Neural crest cell (in vitro differentiated cells): Measurements from ENCODE around the gene KNDC1. TPM values are rescaled to one million over a fixed set of nuclear protein-coding genes. Genes with fewer than 3 reads are reported as not detected.

Source experiments
- DNase-seq: peaks from one replicate; pipeline ENCODE4 v3.0.0; 2021; ENCODE audit warnings: low read depth, mixed read lengths, low spot score
- H3K27ac Mint-ChIP-seq: one replicate; pipeline ENCODE4 v1.8.0; 2021; ENCODE audit warnings: mild to moderate bottlenecking, mixed read lengths; ENCODE audit not compliant: unreplicated experiment
- H3K27me3 Mint-ChIP-seq: 2 replicates; pipeline ENCODE4 v1.8.0; 2021; ENCODE audit warnings: low read depth, mild to moderate bottlenecking, mixed read lengths
- H3K36me3 Mint-ChIP-seq: 2 replicates; pipeline ENCODE4 v1.8.0; 2021; ENCODE audit warnings: low read depth, mild to moderate bottlenecking, mixed read lengths
- H3K4me1 Mint-ChIP-seq: 2 replicates; pipeline ENCODE4 v1.8.0; 2021; ENCODE audit warnings: mixed read lengths
- H3K4me3 Mint-ChIP-seq: one replicate; pipeline ENCODE4 v1.8.0; 2021; ENCODE audit warnings: mild to moderate bottlenecking, mixed read lengths
- H3K9me3 Mint-ChIP-seq: 2 replicates; pipeline ENCODE4 v1.8.0; 2021; ENCODE audit warnings: mixed read lengths
- CTCF ChIP-seq: fragments of 200-600 bp; sonication (generic); conservative IDR thresholded peaks from 2 replicates; pipeline ENCODE4 v1.5.0; 2021; ENCODE audit warnings: antibody characterized with exemption, mild to moderate bottlenecking
- total RNA-seq: library from RNA; stranded (reverse); gene quantifications from 2 replicates; pipeline ENCODE4 v1.2.1, GENCODE V29; 2021

The KNDC1 gene
- total RNA-seq, 1 donor from 2014 or later = 5.5 TPM

- peak overlapping the region; percentile 21 for H3K4me3 Mint-ChIP-seq
- TF ChIP-seq CTCF = no peak
- DNase-seq = no peak
- no peaks in the 10 kb centered on the region for H3K9me3 Mint-ChIP-seq
- H3K36me3 Mint-ChIP-seq = no peaks in the 10 kb centered on the region
- peaks cover 29% of the 10 kb centered on the region for H3K27me3 Mint-ChIP-seq
- peaks cover 13% of the 10 kb centered on the region for H3K4me1 Mint-ChIP-seq
- H3K27ac Mint-ChIP-seq = peak overlapping the region; percentile 2
These were observed 94.6 kb downstream of the KNDC1 start for GRCh38 chr10:133254421-133255120.

- TF ChIP-seq CTCF = no peak
- Mint-ChIP-seq H3K36me3 (no peaks in the 10 kb centered on the region), H3K9me3 (no peaks in the 10 kb centered on the region), H3K4me1 (peaks cover 9% of the 10 kb centered on the region), H3K4me3 (no peak overlapping the region), H3K27me3 (peaks cover 28% of the 10 kb centered on the region), H3K27ac (no peak overlapping the region)
- DNase-seq = no peak
These were observed 95.3 kb downstream of the KNDC1 start for GRCh38 chr10:133255323-133255722.

DNA sequence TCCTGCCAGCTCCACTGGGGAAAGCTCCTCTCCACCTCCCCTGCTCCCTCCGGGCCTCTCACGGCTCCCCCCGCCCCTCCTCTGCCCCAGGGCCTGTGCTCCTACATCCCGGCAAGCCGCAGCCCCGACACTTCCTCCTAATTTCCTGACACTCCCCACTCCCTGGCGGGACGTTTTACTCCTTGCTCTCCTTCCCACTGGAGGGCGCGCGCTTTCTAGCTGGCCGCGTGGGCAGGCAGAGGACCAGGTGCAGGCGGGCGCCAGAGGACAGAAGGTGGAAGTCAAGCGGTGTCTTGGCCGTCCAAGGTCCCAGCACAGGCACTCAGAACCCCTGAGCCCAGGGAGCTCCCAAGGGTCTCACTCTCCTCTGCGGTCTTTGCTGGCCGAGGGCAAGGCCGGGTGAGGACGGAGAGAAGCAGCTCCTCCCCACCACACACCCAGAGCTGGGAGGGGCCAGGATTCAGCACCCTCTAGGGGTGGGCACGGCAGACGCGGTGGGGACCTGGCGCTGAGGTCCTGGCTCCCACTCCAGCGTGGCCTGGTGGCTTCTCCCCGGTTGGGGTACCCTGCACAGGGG is 97.6 kb downstream of the KNDC1 start:
- peaks cover 13% of the 10 kb centered on the region for H3K4me1 Mint-ChIP-seq
- no peak overlapping the region for H3K4me3 Mint-ChIP-seq
- TF ChIP-seq CTCF = peak; percentile 44
- no peak overlapping the region for H3K27ac Mint-ChIP-seq
- no peak for DNase-seq
- no peaks in the 10 kb centered on the region for H3K9me3 Mint-ChIP-seq
- H3K36me3 Mint-ChIP-seq = no peaks in the 10 kb centered on the region
- peaks cover 30% of the 10 kb centered on the region for H3K27me3 Mint-ChIP-seq

DNA sequence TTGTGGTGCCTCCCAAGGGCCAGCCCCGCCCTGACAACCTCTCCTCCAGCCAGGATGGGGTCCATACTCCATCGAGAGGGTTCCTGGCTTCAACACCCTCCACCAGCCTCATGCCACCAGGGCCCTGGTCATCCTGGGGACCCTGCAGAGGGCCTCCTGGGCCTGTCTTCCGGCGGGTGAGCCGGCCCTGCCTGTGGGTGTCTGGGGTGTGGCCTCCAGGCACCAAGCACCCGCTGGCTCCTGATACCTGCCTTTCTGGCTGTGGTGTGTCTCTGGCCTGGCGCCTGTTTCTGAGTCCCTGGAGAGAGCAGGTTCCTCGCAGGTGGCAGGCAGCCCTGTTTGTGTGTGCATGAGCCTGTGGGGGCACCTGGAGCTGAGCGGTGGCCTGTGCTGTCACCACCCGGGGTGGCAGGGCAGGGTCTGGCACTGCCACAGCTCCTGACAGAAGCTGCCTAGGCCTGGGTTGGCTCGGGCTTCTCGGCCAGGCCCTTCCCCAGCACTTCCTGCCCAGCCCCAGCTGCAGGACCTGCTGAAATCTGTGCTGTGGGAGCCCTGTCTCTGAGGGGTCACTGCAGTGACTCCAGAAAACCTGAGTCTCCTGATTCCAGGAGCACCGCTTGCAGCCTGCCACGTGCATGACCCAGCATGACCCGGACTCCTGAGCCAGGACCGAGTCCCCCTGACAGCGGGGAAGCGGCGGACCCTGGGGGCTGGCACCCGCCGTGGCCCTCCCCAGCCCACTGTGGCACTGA is 98.2 kb downstream of the KNDC1 start:
- no peaks in the 10 kb centered on the region for H3K9me3 Mint-ChIP-seq
- H3K4me3 Mint-ChIP-seq = no peak overlapping the region
- H3K36me3 Mint-ChIP-seq = no peaks in the 10 kb centered on the region
- H3K27me3 Mint-ChIP-seq = peaks cover 36% of the 10 kb centered on the region
- peaks cover 13% of the 10 kb centered on the region for H3K4me1 Mint-ChIP-seq
- DNase-seq = no peak
- TF ChIP-seq CTCF = no peak
- H3K27ac Mint-ChIP-seq = no peak overlapping the region

DNA sequence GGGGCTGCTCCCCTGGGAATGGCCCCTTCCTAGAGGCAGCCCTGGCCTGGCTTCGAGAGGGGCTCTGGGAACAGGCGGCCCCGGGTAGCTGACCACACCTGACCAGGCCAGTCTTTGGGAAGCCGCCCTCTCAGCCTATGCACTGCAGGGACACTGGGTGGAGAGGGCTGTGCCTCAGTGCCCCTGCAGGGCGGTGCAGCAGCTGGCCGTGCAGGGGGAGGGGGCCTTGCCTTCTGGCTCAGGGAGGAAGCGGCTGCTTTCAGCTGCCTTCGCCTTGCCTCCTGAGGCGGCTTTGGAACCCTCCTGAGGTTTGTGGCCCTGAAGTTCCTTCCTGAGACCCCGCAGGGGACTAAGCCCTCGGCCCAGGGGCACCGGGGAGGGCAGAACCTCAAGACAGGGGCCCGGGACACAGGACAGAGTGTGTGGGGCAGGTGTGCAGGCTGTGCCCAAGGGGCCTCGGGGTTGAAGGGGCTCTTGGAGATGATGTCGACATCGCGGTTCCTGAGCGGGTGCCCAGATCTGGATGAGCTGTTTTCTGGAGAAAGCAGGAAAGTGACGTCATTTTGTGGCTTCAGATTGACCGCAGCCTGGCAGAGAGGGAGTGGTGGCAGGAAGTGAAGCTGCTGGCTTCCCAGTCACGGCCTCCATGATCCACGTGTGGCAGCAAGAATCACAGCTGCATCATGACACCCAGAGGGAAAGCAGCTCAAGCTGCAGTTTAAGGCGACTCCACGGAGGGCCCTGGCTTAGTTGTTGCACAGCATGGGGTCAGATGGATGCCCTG is 99.0 kb downstream of the KNDC1 start:
- no peak overlapping the region for H3K27ac Mint-ChIP-seq
- H3K27me3 Mint-ChIP-seq = peaks cover 41% of the 10 kb centered on the region
- peaks cover 13% of the 10 kb centered on the region for H3K4me1 Mint-ChIP-seq
- DNase-seq = no peak
- no peaks in the 10 kb centered on the region for H3K36me3 Mint-ChIP-seq
- no peaks in the 10 kb centered on the region for H3K9me3 Mint-ChIP-seq
- peak overlapping the region; percentile 76 for H3K4me3 Mint-ChIP-seq
- no peak for TF ChIP-seq CTCF
